CMK (cell line): ENCODE data around the gene YWHAG.
"Not testable (repeated sequence)": the region's sequence is repeated elsewhere in the genome, so short reads cannot be mapped to it uniquely, and the experiment has no call there.

Experiments used
- DNase-seq: peaks from one replicate; pipeline ENCODE4 v3.0.0-alpha.2; 2010; ENCODE audit warnings: low read depth

The YWHAG gene

DNA sequence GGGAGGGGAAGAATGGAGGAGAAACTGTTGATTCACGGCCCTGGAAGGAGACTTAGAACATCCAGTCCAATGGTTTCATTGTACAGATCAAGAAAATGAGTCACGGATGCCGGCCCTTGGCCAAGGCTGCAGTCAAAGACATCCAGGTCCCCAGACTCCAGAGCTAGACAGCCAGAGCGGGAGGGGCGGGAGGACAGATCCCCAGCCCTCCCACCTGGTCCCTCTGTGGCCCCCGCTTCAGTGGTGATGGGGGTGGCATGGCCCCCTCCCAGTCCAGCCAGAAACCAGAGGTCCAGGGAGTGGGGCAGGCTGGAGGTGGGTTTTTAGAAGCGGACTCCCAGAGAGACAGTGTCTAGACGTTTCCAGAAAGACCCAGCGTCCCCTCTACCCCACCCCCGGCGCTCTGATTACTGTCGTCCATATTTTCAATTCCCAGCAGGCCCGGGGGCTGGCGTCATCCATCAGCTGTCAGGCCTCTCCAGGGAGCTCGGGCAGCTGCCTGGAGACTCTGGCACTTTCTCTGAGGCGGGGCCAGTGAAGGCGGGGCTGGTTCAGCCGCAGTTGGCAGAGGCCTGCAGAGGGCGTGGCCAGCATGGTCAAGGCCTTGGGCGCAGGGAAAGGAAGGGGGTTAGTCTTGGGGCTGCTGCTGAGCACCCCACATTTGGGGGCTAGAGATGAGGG is 64.3 kb downstream of the YWHAG start:
- DNase-seq, result no peak

GRCh38 chr7:76293407-76293901 is 65.3 kb downstream of the YWHAG start:
- no peak for DNase-seq

DNA sequence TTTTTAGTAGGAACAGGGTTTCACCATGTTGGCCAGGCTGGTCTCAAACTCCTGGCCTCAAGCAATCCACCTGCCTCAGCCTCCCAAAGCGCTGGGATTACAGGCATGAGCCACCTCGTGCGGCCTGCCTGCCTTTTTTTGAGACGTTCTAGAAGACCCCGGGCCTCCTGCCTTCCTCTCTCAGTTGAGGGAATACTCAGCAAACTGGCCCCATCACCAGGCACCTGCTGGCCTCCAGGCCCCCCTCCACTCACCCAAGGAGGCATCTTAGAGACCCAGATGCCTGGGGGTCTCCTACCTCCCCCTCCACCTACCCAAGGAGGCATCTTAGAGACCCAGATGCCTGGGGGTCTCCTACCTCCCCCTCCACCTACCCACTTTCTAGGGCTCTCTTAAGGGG is 65.9 kb downstream of the YWHAG start:
- DNase-seq, result not testable (repeated sequence)

DNA sequence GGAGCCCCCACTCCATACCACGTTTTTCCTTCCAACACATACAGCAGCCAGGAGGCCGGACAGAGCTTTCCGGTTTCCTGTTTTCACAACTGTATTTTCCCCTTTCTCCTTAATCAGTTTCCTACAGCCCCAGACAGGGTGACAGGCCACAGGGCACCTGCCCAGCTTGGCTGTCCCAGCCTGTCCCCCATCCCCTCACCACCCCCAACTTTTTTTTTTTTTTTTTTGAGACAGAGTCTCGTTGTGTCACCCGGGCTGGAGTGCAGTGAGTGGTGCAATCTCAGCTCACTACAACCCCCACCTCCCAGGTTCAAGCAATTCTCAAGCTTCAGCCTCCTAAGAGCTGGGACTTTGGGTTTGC is 66.6 kb downstream of the YWHAG start:
- DNase-seq, result no peak

DNA sequence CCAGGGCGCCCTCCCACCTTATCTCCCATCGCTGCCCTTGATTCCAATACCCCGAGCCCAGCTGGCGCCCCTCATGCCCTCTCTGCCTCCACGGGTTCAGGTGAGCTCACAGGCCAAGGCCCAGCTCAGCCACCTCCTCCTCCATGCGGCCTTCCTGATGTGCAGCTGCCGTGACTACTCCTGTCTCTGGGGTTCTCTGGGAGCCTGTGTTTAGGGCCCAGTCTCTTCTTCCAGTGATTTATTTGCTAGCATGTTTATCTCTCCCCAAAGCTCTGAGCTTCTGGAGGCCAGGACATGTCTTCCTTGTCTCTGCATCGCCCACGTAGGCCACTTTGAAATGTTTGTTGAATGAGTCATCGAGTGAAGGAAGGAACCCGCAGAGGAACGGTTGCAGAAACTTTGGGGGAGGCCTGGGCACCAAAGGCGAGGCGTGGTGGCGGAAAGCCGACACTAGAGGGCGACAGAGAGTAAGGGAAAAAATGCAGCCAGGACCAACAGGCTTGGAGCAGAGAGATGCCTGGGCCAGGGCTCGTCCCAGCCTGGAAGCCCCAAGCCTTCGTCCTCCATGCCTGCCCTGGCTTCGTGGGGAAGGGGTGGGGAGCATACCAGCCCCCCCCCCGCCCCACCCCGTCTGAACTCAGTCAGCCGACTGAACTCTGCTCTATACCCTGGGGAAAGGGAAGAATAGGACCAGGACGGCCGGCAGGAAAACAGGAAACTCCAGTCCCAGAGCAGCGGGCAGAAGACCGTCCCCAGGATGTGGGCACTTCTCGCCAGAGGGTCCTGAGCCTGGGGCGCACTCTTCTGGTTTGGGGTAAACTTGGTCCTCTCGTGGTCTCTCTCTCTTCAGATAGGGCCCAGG is 67.2 kb downstream of the YWHAG start:
- peak; percentile 70 for DNase-seq

GRCh38 chr7:76290847-76291350 is 67.9 kb downstream of the YWHAG start:
- DNase-seq, result not testable (repeated sequence)

DNA sequence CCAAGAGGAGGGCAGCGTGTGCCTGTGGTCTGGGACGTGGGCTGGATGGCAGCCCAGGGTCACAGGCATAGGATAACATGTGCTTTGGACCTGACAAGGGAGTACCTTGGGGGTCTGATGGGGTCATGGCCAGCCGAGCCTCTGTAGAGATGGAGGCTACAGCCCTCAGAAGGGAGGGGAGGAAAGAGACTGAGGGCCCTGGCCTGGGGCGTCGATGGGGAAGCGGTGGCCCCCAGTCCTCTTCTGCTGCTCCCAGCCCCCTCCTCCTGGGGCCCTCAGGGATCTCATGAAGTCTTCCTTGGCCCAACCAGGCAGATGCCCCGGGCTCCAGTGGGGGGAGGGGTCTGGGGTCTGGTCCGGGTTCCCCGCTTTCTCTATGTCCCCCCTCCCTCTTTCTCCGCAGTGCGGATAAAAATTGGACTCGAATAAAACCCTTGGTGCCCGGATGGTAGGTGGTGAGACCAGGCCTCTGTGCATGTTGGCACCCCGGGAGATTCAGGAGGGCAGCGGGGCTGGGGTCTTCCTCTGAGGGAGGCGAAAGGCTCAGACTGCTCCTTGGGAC is 71.9 kb downstream of the YWHAG start:
- DNase-seq, result no peak

GRCh38 chr7:76285604-76286374 is 73.0 kb downstream of the YWHAG start:
- DNase-seq, result no peak

- no peak for DNase-seq
Observed at GRCh38 chr7:76283254-76284159, 75.3 kb downstream of the YWHAG start.

- no peak for DNase-seq
Observed at GRCh38 chr7:76282344-76283253, 76.2 kb downstream of the YWHAG start.

DNA sequence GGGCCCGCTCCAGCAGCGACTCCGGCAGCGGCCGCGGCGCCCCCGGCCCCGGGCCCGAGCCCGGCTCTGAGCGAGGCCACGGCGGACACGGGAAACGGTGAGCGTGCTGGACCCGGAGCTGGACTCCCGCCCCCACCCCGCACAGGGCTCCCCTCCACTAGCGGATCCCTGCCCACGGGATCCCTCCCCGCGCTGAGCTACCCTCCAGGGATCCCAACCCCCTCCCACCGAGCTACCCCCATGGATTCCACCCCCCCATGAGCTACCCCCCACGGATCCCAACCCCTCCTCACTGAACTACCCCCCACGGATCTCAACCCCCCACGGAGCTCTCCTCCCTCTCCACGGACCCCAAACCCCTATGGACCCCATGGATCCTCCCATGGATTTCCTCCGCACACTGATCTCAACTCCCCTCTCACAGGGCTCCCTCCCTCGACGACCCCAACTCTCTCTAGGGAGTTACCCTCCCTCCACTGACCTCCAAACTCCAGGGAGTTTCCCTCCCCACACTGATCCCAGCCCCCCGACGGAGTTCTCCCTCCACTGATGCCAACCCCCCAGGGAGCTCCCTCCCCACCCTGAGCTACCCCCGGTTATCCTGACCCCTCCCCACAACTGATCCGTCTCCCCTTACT is 77.0 kb downstream of the YWHAG start:
- DNase-seq, result no peak

DNA sequence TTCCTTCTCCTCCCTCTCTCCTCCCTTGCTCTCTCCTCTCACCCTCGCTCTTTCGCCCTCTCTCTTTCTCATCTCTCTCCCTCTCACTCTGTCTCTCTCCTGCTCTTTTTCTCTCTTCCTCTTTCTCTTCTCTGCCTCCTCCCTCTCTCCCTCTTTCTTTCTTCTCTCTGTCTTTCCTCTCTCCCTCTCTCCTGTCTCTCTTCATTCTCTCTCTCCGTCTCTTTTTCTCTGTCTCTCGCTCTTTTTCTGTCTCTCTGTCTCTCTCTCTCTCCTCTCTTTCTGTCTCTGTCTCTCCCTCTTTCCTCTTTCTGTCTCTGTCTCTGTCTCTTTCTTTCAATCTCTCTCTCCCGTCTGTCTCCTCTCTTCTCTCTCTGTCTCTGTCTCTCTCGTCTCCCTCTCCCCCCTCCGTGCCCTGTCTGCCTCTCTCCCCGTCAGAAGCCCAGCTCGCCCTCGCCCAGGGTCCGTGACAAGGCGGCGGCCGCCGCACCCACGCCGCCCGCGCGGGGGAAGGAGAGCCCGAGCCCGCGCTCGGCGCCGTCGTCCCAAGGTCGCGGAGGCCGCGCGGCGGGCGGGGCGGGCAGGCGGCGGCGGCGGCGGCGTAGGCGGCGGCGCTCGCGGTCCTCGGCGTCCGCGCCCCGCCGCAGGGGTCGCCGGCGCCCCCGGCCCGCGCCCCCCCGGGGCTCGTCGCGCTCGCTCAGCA is 77.6 kb downstream of the YWHAG start:
- no peak for DNase-seq

- DNase-seq, result no peak
Observed at GRCh38 chr7:76280408-76280807, 78.4 kb downstream of the YWHAG start.

DNA sequence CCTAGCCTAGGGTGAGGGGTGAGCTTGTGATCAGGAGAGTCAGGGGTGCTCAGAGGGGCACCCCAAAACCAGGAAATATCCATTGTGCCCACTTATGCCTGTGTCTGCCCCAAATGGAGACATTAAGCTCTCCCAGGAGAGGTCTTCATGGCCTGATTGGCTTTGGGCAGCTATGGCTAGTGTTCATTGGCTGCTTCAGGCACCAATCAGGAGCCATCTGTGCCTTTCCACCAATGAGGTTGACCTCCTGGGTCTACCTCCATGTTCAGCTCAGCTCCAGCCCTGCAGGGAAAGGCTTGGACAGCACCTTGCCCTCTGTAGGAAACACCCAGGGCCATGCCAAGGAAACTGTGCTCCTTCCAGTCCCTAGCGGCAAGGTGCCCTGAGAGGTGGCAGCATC is 80.3 kb downstream of the YWHAG start:
- no peak for DNase-seq
